H1 (cell line): Measurements from ENCODE around the gene NUDCD2. TPM values are rescaled to one million over a fixed set of nuclear protein-coding genes. Genes with fewer than 3 reads are reported as not detected.
A peak's percentile ranks its signal among the peaks of the same experiment; 100 is the strongest.

Experiments used
- CTCF ChIA-PET: fragments of 300-600 bp; sonication (Branson Sonifier 250); formaldehyde crosslinking; loops from one replicate; lab custom pipeline; 2021; ENCODE audit not compliant: partially characterized antibody; lab: Charles Lee
- POLR2A ChIA-PET: fragments of 300-600 bp; sonication (Branson Sonifier 250); formaldehyde crosslinking; loops from one replicate; lab custom pipeline; 2021; ENCODE audit warnings: inconsistent platforms; ENCODE audit not compliant: partially characterized antibody; lab: Charles Lee
- DNase-seq, 2 experiments: peaks; one replicate each; pipeline versions ENCODE4 v3.0.0 to v3.0.0-alpha.2; 2010 to 2022; ENCODE audit warnings: low spot score in 2 of 2, low read depth in 1 of 2, mixed read lengths in 1 of 2
- FAIRE-seq: peaks from 2 replicates; lab custom pipeline; 2011; peaks lifted over from hg19 to GRCh38; lab: Jason Lieb, UNC
- H2AFZ ChIP-seq: 2 replicates; pipeline ENCODE4 v1.8.1; 2012; ENCODE audit warnings: low read length, inconsistent platforms
- H2AK5ac ChIP-seq: 2 replicates; pipeline ENCODE4 v1.6.1; 2013; ENCODE audit warnings: low read depth, low read length
- H2BK120ac ChIP-seq: replicated peaks from 2 replicates; pipeline ENCODE3; 2013; ENCODE audit warnings: low read depth, low read length, inconsistent platforms
- H2BK12ac ChIP-seq: 2 replicates; pipeline ENCODE4 v1.6.1; 2013; ENCODE audit warnings: low read depth, low read length
- H2BK15ac ChIP-seq: 2 replicates; pipeline ENCODE4 v1.6.1; 2013; ENCODE audit warnings: low read length
- H2BK20ac ChIP-seq: 2 replicates; pipeline ENCODE4 v1.6.1; 2013; ENCODE audit warnings: low read length
- H2BK5ac ChIP-seq: 2 replicates; pipeline ENCODE4 v1.6.1; 2013; ENCODE audit warnings: low read depth, low read length
- H3K14ac ChIP-seq: 2 replicates; pipeline ENCODE4 v1.6.1; 2013; ENCODE audit warnings: inconsistent platforms; ENCODE audit not compliant: insufficient read length
- H3K18ac ChIP-seq: 2 replicates; pipeline ENCODE4 v1.6.1; 2013; ENCODE audit warnings: low read length; ENCODE audit errors: extremely low read depth
- H3K23ac ChIP-seq: 2 replicates; pipeline ENCODE4 v1.6.1; 2013; ENCODE audit warnings: inconsistent platforms; ENCODE audit not compliant: insufficient read length
- H3K23me2 ChIP-seq: 2 replicates; pipeline ENCODE4 v1.6.1; 2013; ENCODE audit warnings: low read depth, low read length
- H3K27ac ChIP-seq: 2 replicates; pipeline ENCODE4 v1.6.1; 2011; ENCODE audit warnings: low read depth, low read length, inconsistent platforms
- H3K27me3 ChIP-seq, 4 experiments: replicated peaks in 1 of 4; 1 replicate in 1 of 4; 2 replicates in 3 of 4; pipeline versions ENCODE4 v1.6.1 to v1.8.1; 2011 to 2013; ENCODE audit warnings: low read length in 3 of 4, mild to moderate bottlenecking in 3 of 4, inconsistent platforms in 2 of 4, mixed read lengths in 2 of 4, moderate library complexity in 1 of 4; ENCODE audit not compliant: control insufficient read depth in 3 of 4, insufficient read depth in 3 of 4; ENCODE audit errors: extremely low read depth in 1 of 4
- H3K36me3 ChIP-seq, 4 experiments: 2 replicates each; pipeline versions ENCODE4 v1.6.1 to v1.8.1; 2011 to 2013; ENCODE audit warnings: mild to moderate bottlenecking in 4 of 4, low read length in 3 of 4, moderate library complexity in 2 of 4, control low read depth in 1 of 4, inconsistent platforms in 1 of 4; ENCODE audit not compliant: insufficient read depth in 4 of 4, control insufficient read depth in 2 of 4
- H3K4ac ChIP-seq: replicated peaks from 2 replicates; pipeline ENCODE3; 2013; ENCODE audit warnings: low read length, low read depth, mixed read lengths, inconsistent platforms; ENCODE audit not compliant: insufficient read length
- H3K4me1 ChIP-seq, 4 experiments: replicated peaks in 1 of 4; 1 replicate in 1 of 4; 2 replicates in 3 of 4; pipeline versions ENCODE4 v1.6.1 to v1.8.1; 2011 to 2013; ENCODE audit warnings: low read length in 3 of 4, inconsistent platforms in 2 of 4, mixed read lengths in 1 of 4; ENCODE audit not compliant: insufficient read depth in 4 of 4, control insufficient read depth in 3 of 4
- H3K4me2 ChIP-seq, 2 experiments: 2 replicates each; pipeline versions ENCODE4 v1.6.1 to v1.8.1; 2011 to 2013; ENCODE audit warnings: low read depth in 2 of 2, low read length in 2 of 2, control low read depth in 1 of 2, inconsistent platforms in 1 of 2, mild to moderate bottlenecking in 1 of 2; ENCODE audit not compliant: insufficient read depth in 1 of 2
- H3K4me3 ChIP-seq, 4 experiments: fragments of 200-600, 300-600 bp in 1 of 4; sonication (generic), shearing (Covaris generic), sonication (Bioruptor Twin) in 1 of 4; 2 replicates each; pipeline versions ENCODE4 v1.5.1 to v1.8.1; 2011 to 2016; ENCODE audit warnings: low read length in 4 of 4, low read depth in 3 of 4, control low read depth in 2 of 4, inconsistent platforms in 2 of 4, mild to moderate bottlenecking in 2 of 4, mixed read lengths in 1 of 4, moderate library complexity in 1 of 4; ENCODE audit not compliant: insufficient read depth in 2 of 4; ENCODE audit errors: extremely low read depth in 1 of 4
- H3K56ac ChIP-seq: replicated peaks from 2 replicates; pipeline ENCODE3; 2013; ENCODE audit warnings: low read depth, mild to moderate bottlenecking, mixed read lengths, low read length, inconsistent platforms; ENCODE audit not compliant: insufficient read length
- H3K79me1 ChIP-seq: 2 replicates; pipeline ENCODE4 v1.6.1; 2013; ENCODE audit warnings: low read depth, low read length, control low read depth
- H3K79me2 ChIP-seq, 2 experiments: 2 replicates each; pipeline versions ENCODE4 v1.6.1 to v1.8.1; 2012 to 2013; ENCODE audit warnings: low read length in 2 of 2, mild to moderate bottlenecking in 2 of 2, inconsistent platforms in 1 of 2; ENCODE audit not compliant: insufficient read depth in 2 of 2, control insufficient read depth in 1 of 2
- H3K9ac ChIP-seq, 4 experiments: replicated peaks in 1 of 4; 1 replicate in 1 of 4; 2 replicates in 3 of 4; pipeline versions ENCODE4 v1.6.1 to v1.8.1; 2011 to 2013; ENCODE audit warnings: low read depth in 3 of 4, low read length in 3 of 4, control low read depth in 2 of 4, mild to moderate bottlenecking in 2 of 4, moderate library complexity in 2 of 4, inconsistent platforms in 1 of 4; ENCODE audit errors: extremely low read depth in 1 of 4
- H3K9me3 ChIP-seq, 2 experiments: 2 replicates each; pipeline versions ENCODE4 v1.6.1 to v1.8.1; 2012 to 2013; ENCODE audit warnings: mild to moderate bottlenecking in 2 of 2, moderate library complexity in 2 of 2, control low read depth in 1 of 2, inconsistent platforms in 1 of 2, low read depth in 1 of 2, low read length in 1 of 2, mixed read lengths in 1 of 2; ENCODE audit not compliant: insufficient read depth in 2 of 2
- H4K20me1 ChIP-seq, 2 experiments: replicated peaks in 1 of 2; 2 replicates each; pipeline versions ENCODE3 to v1.8.1; 2011 to 2013; ENCODE audit warnings: inconsistent platforms in 2 of 2, low read length in 2 of 2, mild to moderate bottlenecking in 1 of 2; ENCODE audit not compliant: insufficient read depth in 2 of 2, control insufficient read depth in 1 of 2
- H4K5ac ChIP-seq: 2 replicates; pipeline ENCODE4 v1.6.1; 2013; ENCODE audit warnings: low read length, low read depth, mixed read lengths, inconsistent platforms; ENCODE audit not compliant: insufficient read length
- H4K8ac ChIP-seq: 2 replicates; pipeline ENCODE4 v1.8.0; 2013; ENCODE audit warnings: mild to moderate bottlenecking, moderate library complexity, low read length, inconsistent platforms; ENCODE audit not compliant: insufficient read depth; ENCODE audit errors: extremely low read depth
- H4K91ac ChIP-seq: replicated peaks from 2 replicates; pipeline ENCODE3; 2013; ENCODE audit warnings: low read length, mixed read lengths, inconsistent platforms; ENCODE audit not compliant: insufficient read length
- E2F6 ChIP-seq: IDR thresholded peaks from 2 replicates; pipeline ENCODE4 v1.6.1; 2012; ENCODE audit warnings: inconsistent platforms
- GTF2F1 ChIP-seq: IDR thresholded peaks from 2 replicates; pipeline ENCODE4 v1.6.1; 2012; ENCODE audit warnings: low read depth, low read length, improper control_type of control experiment, borderline replicate concordance
- NRF1 ChIP-seq: IDR thresholded peaks from 2 replicates; pipeline ENCODE4 v1.6.1; 2011; ENCODE audit warnings: mild to moderate bottlenecking, low read depth, low read length, improper control_type of control experiment
- POU5F1 ChIP-seq: IDR thresholded peaks from 2 replicates; pipeline ENCODE4 v1.6.1; 2011; ENCODE audit warnings: low read depth, mild to moderate bottlenecking, low read length, moderate library complexity
- SIX5 ChIP-seq: IDR thresholded peaks from 2 replicates; pipeline ENCODE4 v1.6.1; 2011; ENCODE audit warnings: mild to moderate bottlenecking, low read depth, low read length
- SUZ12 ChIP-seq: fragments of 200-600 bp; sonication (generic); IDR thresholded peaks from 2 replicates; pipeline ENCODE4 v1.6.1; 2012; ENCODE audit warnings: mild to moderate bottlenecking, inconsistent platforms, low read length, moderate library complexity, mixed read lengths
- TAF7 ChIP-seq: optimal IDR thresholded peaks from 2 replicates; pipeline ENCODE3; 2011; ENCODE audit warnings: low read depth, mild to moderate bottlenecking, inconsistent platforms, low read length, moderate library complexity, borderline replicate concordance
- TBP ChIP-seq: IDR thresholded peaks from 2 replicates; pipeline ENCODE4 v1.6.1; 2011; ENCODE audit warnings: low read depth, low read length, improper control_type of control experiment
- TCF12 ChIP-seq: IDR thresholded peaks from 2 replicates; pipeline ENCODE4 v1.6.1; 2011; ENCODE audit warnings: low read depth, mild to moderate bottlenecking, low read length
- TEAD4 ChIP-seq: IDR thresholded peaks from 2 replicates; pipeline ENCODE4 v1.6.1; 2012; ENCODE audit warnings: low read depth, low read length, inconsistent platforms, mixed read lengths
- WGBS, 2 experiments: shearing (Covaris generic) in 1 of 2; methylation state at CpG; one replicate each; pipeline versions ENCODE4 v1.1.6 to v1.1.7; 2013 to 2015; ENCODE audit warnings: low lambda C conversion rate in 2 of 2, mixed read lengths in 2 of 2, inconsistent platforms in 1 of 2, low coverage in 1 of 2, missing lambda C conversion rate in 1 of 2; ENCODE audit not compliant: insufficient replicate concordance in 2 of 2, insufficient coverage in 1 of 2, insufficient read length in 1 of 2; ENCODE audit errors: extremely low coverage in 1 of 2, missing lambda C conversion rate in 1 of 2; 5-methylcytosine and 5-hydroxymethylcytosine counted together
- polyA plus RNA-seq, 7 experiments: library from polyadenylated mRNA; depleted of rRNA in 3 of 7; stranded (reverse) in 5 of 7; unstranded in 2 of 7; fragments of >200 nt in 5 of 7; fragments of 200-250 nt in 2 of 7; gene quantifications; 1 replicate in 5 of 7; 2 replicates in 1 of 7; 4 replicates in 1 of 7; pipeline versions ENCODE4 v1.2.1 to v1.2.3, GENCODE V29; 2011 to 2013; ENCODE audit warnings: missing spikeins in 2 of 7, mixed read lengths in 2 of 7
- total RNA-seq: library from RNA; stranded (reverse); fragmentation: NEBNext Ultra II Directional; extraction: Animal tissue kit (Norgen Biotek cat#: 25700); gene quantifications from 2 replicates; pipeline ENCODE4 v1.2.1, GENCODE V29; 2021

Gene NUDCD2
- total and polyA plus RNA-seq, 2 of the 8 experiments (the other 6 are each of a cell fraction or from before 2014, with no cell fraction given) = 12.2 to 59.5 TPM

- CTCF ChIA-PET = interaction anchor here (0.9 to 2.0 kb wide), 2 partner anchors 14 to 45 kb away, joined by 8 read pairs; no protein-coding TSS in a partner anchor
- POLR2A ChIA-PET = interaction anchor here (0.8 to 4.6 kb wide), 11 partner anchors 9 to 66 kb away, joined by 3 to 76 read pairs (median 4); partner anchors contain the start of genes CCNG1, HMMR and NUDCD2
- peak; percentile 69 for TF ChIP-seq TEAD4
- TF ChIP-seq SUZ12 = no peak
- 0 out of 2 replicates have a peak, but pooled peaks have one; percentile 18 for TF ChIP-seq TCF12
- TF ChIP-seq NRF1 = 0 out of 2 replicates have a peak, but pooled peaks have one; percentile 11
- TF ChIP-seq GTF2F1 = peak; percentile 90
- TF ChIP-seq POU5F1 = 0 out of 2 replicates have a peak, but pooled peaks have one; percentile 7
- TF ChIP-seq TBP = peak; percentile 95
- TF ChIP-seq E2F6 = no peak
- peak; percentile 95 for TF ChIP-seq TAF7
- TF ChIP-seq SIX5 = no peak
Measured at GRCh38 chr5:163503106-163504078, 43.5 kb upstream of the NUDCD2 start.

More at GRCh38 chr5:163503106-163504078, 43.5 kb upstream of the NUDCD2 start:
- DNase-seq = peak; percentile 73 to 80
- Histone ChIP-seq H4K5ac (peak overlapping the region; percentile 95), H3K79me2 (peaks cover 20 to 46% of the 10 kb centered on the region in 2 experiments), H3K18ac (0 out of 2 replicates have a peak overlapping the region, but pooled peaks have one; percentile 25), H3K27me3 (no peaks in the 10 kb centered on the region), H3K23ac (no peak overlapping the region), H2AFZ (peak overlapping the region; percentile 54; the same call in 1 of the 2 replicates), H2BK20ac (no peak overlapping the region), H4K8ac (no peak overlapping the region), H2BK12ac (no peak overlapping the region), H4K91ac (no peak overlapping the region), H4K20me1 (peaks cover 12 to 21% of the 10 kb centered on the region in 2 experiments), H3K23me2 (peaks cover 12% of the 10 kb centered on the region), H3K79me1 (no peaks in the 10 kb centered on the region), H3K56ac (peak overlapping the region; percentile 73), H2AK5ac (no peak overlapping the region), H3K27ac (peak overlapping the region; percentile 89), H2BK5ac (peak overlapping the region; percentile 46; the same call in 1 of the 2 replicates), H3K4me2 (peak overlapping the region; percentile 90 to 100), H3K9ac (peak overlapping the region; percentile 90 to 97 (median 94)), H3K4me3 (peak overlapping the region; percentile 67 to 98 (median 89)), H3K9me3 (no peaks in the 10 kb centered on the region), H3K36me3 (no peaks in the 10 kb centered on the region), H2BK120ac (peak overlapping the region; percentile 1), H3K4ac (peak overlapping the region; percentile 58), H3K4me1 (peaks cover 0 to 9% (median 4%) of the 10 kb centered on the region in 4 experiments; a peak in 3 of 7 replicates), H2BK15ac (no peak overlapping the region), H3K14ac (no peak overlapping the region)
- WGBS, 2 experiments = 2% methylated on average over 17 of the region's 17 CpGs; no CpG with 5 or more reads in 1 of the 2 experiments
- peak; percentile 13 for FAIRE-seq
